HEK293T (cell line): ENCODE results near the gene TNFRSF11A.

ENCODE experiments used
- BHLHE40 ChIP-seq: fragments of 450-650 bp; IDR thresholded peaks from 2 replicates; pipeline ENCODE4 v1.6.1; 2016; ENCODE audit warnings: mild to moderate bottlenecking, moderate library complexity, borderline replicate concordance
- CTBP1 ChIP-seq: fragments of 450-650 bp; IDR thresholded peaks from 2 replicates; pipeline ENCODE4 v1.6.1; 2016; ENCODE audit warnings: borderline replicate concordance
- HDGF ChIP-seq: fragments of 450-650 bp; IDR thresholded peaks from 2 replicates; pipeline ENCODE4 v1.6.1; 2017; ENCODE audit warnings: antibody characterized with exemption, borderline replicate concordance
- L3MBTL2 ChIP-seq: fragments of 450-650 bp; conservative IDR thresholded peaks from 2 replicates; pipeline ENCODE4 v1.6.1; 2016; ENCODE audit warnings: mild to moderate bottlenecking
- NFRKB ChIP-seq: fragments of 450-650 bp; IDR thresholded peaks from 2 replicates; pipeline ENCODE4 v1.6.1; 2016; ENCODE audit warnings: mild to moderate bottlenecking, moderate library complexity
- PKNOX1 ChIP-seq: fragments of 450-650 bp; IDR thresholded peaks from 2 replicates; pipeline ENCODE4 v1.6.1; 2016
- SP1 ChIP-seq: fragments of 450-650 bp; IDR thresholded peaks from 2 replicates; pipeline ENCODE4 v1.6.1; 2017

GRCh38 chr18:62370366-62370765 is 45.3 kb downstream of the TNFRSF11A start:
- no peak for TF ChIP-seq SP1
- no peak for TF ChIP-seq HDGF
- TF ChIP-seq PKNOX1: no peak
- no peak for TF ChIP-seq CTBP1
- TF ChIP-seq NFRKB: no peak
- TF ChIP-seq BHLHE40: no peak
- no peak for TF ChIP-seq L3MBTL2
